Muscle of leg (tissue), 11 donors: Measurements from ENCODE around the gene REP15. TPM values are rescaled to one million over a fixed set of nuclear protein-coding genes. Genes with fewer than 3 reads are reported as not detected.

ENCODE experiments used
- DNase-seq: peaks from one replicate; pipeline ENCODE4 v3.0.0; 2013
- H3K27ac ChIP-seq: one replicate; pipeline ENCODE4 v1.5.1; 2013; ENCODE audit warnings: mild to moderate bottlenecking, low read length, control low read depth
- H3K27me3 ChIP-seq: one replicate; pipeline ENCODE4 v1.6.1; 2013; ENCODE audit warnings: low read length; ENCODE audit not compliant: control insufficient read depth, insufficient read depth
- H3K36me3 ChIP-seq: one replicate; pipeline ENCODE4 v1.6.1; 2013; ENCODE audit warnings: low read length; ENCODE audit not compliant: control insufficient read depth, insufficient read depth
- H3K4me1 ChIP-seq: one replicate; pipeline ENCODE4 v1.6.1; 2013; ENCODE audit warnings: low read length; ENCODE audit not compliant: control insufficient read depth, insufficient read depth
- H3K4me3 ChIP-seq: one replicate; pipeline ENCODE4 v1.5.1; 2013; ENCODE audit warnings: low read length, control low read depth
- H3K9me3 ChIP-seq: replicated peaks from 2 replicates; pipeline ENCODE4 v1.6.1; 2013; ENCODE audit warnings: low read depth, low read length; ENCODE audit not compliant: control insufficient read depth
- WGBS: methylation state at CpG from one replicate; pipeline ENCODE4 v1.1.5; 2013; ENCODE audit warnings: missing lambda C conversion rate; ENCODE audit not compliant: insufficient coverage; 5-methylcytosine and 5-hydroxymethylcytosine counted together
- polyA plus RNA-seq, 8 donors: library from polyadenylated mRNA; unstranded; fragments of 120-200 nt; gene quantifications; one replicate each; pipeline versions ENCODE4 v1.2.1 to v1.2.3, GENCODE V29; 2013; ENCODE audit warnings: inconsistent platforms in 1 of 8, low replicate concordance in 1 of 8; ENCODE audit not compliant: insufficient read length in 8 of 8, insufficient read depth in 1 of 8
- total RNA-seq: library from RNA; stranded (reverse); fragments of 120-200 nt; gene quantifications from one replicate; pipeline ENCODE4 v1.2.4, GENCODE V29; 2013

Gene REP15
- total and polyA plus RNA-seq, 9 donors: 1.0 to 2.3 (median 1.5) TPM

DNA sequence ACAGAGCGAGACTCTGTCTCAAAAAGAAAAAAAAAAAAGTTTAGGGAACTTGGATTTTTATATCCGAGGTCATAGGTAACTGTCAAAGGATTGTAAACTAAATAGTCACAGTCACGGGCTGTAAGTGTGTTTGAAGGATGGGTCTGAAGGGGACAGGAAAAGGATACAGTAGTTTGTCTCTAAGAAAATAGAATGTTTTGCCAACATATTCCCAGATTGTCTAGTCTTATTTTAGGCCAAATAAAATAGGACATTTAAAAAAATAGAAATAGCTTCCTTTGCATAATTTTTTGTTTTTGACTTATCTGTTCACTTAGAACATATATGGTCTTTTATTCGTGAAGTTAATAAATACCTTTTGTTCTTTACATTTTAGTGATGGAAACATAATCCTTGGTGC, 24.2 kb upstream of the REP15 start:
- peak; percentile 75 for DNase-seq

DNA sequence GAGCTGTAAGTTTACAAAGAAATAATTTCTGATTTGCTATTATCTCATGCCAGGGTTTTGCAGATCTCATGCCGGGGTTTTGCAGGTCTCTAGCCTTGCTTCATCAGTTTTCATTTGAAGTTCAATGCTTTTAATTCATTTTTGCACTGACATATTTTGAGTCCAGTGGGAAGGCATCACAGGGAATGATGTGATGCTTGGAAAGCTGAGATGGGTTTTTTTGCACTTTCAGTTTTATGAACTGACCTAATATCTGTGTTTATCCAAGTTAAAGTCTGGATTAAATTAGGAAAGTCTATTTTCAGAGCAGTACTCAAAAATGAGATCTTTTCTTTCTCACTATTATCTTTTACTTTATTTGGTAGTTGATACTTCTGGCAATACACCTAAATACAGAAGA, 23.6 kb upstream of the REP15 start:
- H3K36me3 ChIP-seq: peaks cover 25% of the 10 kb centered on the region
- peak; percentile 89 for DNase-seq
- H3K4me1 ChIP-seq: no peaks in the 10 kb centered on the region
- WGBS: no CpG with 5 or more reads among the region's 1 CpG
- H3K9me3 ChIP-seq: no peaks in the 10 kb centered on the region
- peak overlapping the region; percentile 73 for H3K27ac ChIP-seq
- no peaks in the 10 kb centered on the region for H3K27me3 ChIP-seq
- H3K4me3 ChIP-seq: no peak overlapping the region

More for the DNA sequence above, 24.2 kb upstream of the REP15 start:
- no peaks in the 10 kb centered on the region for H3K4me1 ChIP-seq
- H3K4me3 ChIP-seq: no peak overlapping the region
- no peaks in the 10 kb centered on the region for H3K9me3 ChIP-seq
- H3K36me3 ChIP-seq: peaks cover 25% of the 10 kb centered on the region
- no peak overlapping the region for H3K27ac ChIP-seq
- H3K27me3 ChIP-seq: no peaks in the 10 kb centered on the region
- no CpG with 5 or more reads among the region's 4 CpGs for WGBS

DNA sequence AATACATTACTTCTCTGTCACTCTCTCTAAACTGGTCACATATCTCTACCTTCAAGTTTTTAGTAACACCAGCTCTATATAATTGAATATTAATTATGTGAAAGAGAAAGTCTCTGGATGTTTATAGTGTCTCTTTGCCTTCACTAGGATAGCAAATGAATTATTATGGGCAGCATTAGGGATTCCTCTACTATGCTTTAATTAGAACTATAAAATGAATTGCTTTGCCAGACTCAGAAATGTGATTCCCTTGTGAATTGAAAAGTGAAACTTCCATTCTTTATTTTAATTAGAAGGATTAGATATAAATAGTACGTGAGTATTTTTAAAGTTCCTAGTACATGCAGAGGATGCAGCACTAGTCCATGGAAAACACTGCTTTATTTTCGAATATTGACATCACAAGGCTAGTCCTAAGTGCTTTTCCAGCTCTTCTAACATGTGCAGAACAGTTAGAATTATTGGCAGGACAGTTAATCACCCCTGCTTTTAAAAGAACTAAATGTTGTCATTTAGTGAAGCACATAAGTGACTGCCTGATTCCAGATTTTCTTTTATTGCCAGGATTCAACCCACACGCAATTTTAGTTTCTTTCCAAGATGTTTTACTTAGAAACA, 23.0 kb upstream of the REP15 start:
- peak; percentile 94 for DNase-seq
- H3K4me1 ChIP-seq: no peaks in the 10 kb centered on the region
- no peaks in the 10 kb centered on the region for H3K9me3 ChIP-seq
- H3K4me3 ChIP-seq: no peak overlapping the region
- H3K27me3 ChIP-seq: no peaks in the 10 kb centered on the region
- WGBS: no CpG with 5 or more reads among the region's 3 CpGs
- peaks cover 20% of the 10 kb centered on the region for H3K36me3 ChIP-seq
- H3K27ac ChIP-seq: peak overlapping the region; percentile 73

DNA sequence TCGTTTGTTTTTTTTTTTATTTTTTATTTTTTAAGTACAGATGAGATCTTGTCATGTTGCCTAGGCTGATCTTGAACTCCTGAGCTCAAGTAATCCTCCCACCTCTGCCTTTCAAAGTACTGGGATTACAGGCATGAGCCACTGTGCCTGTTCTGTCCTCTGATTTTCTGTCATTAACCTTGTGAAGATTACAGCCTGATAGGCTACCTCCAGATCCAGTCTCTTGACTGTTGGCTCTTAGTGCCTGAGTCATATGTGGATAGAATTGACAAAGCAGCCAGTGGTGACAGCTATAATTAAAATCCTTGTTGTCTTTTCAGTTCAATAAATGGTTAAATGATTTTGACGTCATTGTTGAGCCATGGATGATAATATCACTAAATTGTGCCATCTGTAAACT, 21.3 kb upstream of the REP15 start:
- H3K9me3 ChIP-seq: no peaks in the 10 kb centered on the region
- H3K4me3 ChIP-seq: no peak overlapping the region
- H3K27ac ChIP-seq: no peak overlapping the region
- no peaks in the 10 kb centered on the region for H3K27me3 ChIP-seq
- H3K4me1 ChIP-seq: no peaks in the 10 kb centered on the region
- WGBS: no CpG with 5 or more reads among the region's 2 CpGs
- no peak for DNase-seq
- peaks cover 24% of the 10 kb centered on the region for H3K36me3 ChIP-seq

DNA sequence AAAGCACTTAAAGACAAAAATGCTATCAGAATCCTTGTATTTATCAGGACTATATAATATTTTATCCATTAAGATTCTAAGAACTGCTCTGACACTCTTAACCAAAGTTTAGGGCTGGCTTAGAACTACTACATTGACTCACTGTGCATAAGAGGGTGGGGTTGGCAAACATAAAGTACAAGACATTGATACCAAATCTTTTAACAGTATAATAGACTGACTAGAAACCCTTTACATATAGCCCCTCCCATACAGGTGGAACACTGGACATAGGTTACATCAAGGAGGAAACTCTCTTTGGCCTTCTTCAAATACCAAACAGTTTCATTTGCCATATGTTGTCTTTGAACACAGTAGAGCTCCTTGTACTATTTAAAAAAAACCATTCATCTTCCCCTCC, 15.6 kb upstream of the REP15 start:
- H3K4me3 ChIP-seq: no peak overlapping the region
- H3K27me3 ChIP-seq: no peaks in the 10 kb centered on the region
- H3K9me3 ChIP-seq: no peaks in the 10 kb centered on the region
- H3K36me3 ChIP-seq: peaks cover 46% of the 10 kb centered on the region
- H3K27ac ChIP-seq: no peak overlapping the region
- no peaks in the 10 kb centered on the region for H3K4me1 ChIP-seq
- DNase-seq: no peak

DNA sequence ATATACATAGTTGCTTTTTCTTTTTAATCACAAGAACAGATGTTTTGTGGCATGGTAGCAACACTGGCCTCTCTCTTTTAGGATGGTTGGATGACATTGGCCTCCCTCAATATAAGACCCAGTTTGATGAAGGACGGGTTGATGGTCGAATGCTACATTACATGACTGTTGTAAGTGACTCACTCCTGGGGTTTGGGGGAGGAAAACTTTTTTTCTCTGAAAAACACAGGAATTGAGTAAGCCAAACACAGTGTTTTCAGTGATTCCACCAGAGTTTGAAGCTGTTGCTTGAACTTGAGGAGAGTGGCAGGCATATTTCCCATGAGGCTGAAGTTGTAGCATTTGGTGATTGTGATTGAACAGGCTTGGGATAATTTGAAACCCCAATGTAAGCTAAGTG, 13.7 kb upstream of the REP15 start:
- Histone ChIP-seq H3K4me3 (no peak overlapping the region), H3K4me1 (no peaks in the 10 kb centered on the region), H3K36me3 (peaks cover 37% of the 10 kb centered on the region), H3K27me3 (no peaks in the 10 kb centered on the region), H3K27ac (no peak overlapping the region), H3K9me3 (no peaks in the 10 kb centered on the region)
- DNase-seq: no peak
- WGBS: no CpG with 5 or more reads among the region's 2 CpGs

DNA sequence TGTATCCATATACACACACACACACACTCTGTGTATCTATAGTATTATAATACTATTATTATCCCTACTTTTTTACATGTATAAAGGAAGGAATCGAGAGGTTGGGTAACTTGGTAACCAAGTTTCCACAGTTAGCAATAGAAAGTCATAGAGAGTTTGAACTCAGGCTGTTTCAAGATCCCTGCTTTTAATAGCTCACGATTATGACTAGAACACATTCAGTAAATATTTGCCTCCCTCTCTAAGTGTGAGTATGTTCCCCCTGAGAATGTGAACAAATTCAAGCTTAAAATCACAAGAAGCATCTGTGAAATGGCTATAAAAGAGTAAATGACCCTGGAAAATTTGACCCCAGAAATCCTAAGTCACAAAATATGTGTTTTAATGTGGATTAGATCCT, 11.0 kb upstream of the REP15 start:
- no peak for DNase-seq
- Histone ChIP-seq H3K27me3 (no peaks in the 10 kb centered on the region), H3K36me3 (peaks cover 44% of the 10 kb centered on the region), H3K9me3 (no peaks in the 10 kb centered on the region), H3K4me3 (no peak overlapping the region), H3K4me1 (no peaks in the 10 kb centered on the region), H3K27ac (no peak overlapping the region)
- no CpG with 5 or more reads among the region's 2 CpGs for WGBS

DNA sequence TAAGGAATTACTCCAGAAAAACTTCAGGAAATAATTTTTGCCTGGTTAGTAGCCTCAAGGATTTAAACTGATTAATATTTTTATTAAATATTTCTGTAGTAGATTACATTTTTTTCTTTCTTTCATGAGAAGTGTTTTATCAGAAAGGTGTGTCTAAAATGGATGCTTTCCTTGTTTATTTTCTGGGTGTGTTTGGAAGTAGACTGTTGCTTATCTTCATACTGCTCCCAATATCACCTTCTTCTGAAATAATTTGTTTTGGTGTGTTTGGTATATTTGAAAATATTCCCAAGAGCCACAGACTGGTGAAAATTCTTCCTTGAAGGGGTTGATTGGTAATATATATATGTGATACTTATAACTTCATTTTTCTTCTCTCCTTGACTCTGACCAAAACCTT, 10.1 kb upstream of the REP15 start:
- Histone ChIP-seq H3K4me1 (no peaks in the 10 kb centered on the region), H3K4me3 (no peak overlapping the region), H3K36me3 (peaks cover 43% of the 10 kb centered on the region), H3K27me3 (no peaks in the 10 kb centered on the region), H3K27ac (no peak overlapping the region), H3K9me3 (no peaks in the 10 kb centered on the region)
- DNase-seq: no peak

DNA sequence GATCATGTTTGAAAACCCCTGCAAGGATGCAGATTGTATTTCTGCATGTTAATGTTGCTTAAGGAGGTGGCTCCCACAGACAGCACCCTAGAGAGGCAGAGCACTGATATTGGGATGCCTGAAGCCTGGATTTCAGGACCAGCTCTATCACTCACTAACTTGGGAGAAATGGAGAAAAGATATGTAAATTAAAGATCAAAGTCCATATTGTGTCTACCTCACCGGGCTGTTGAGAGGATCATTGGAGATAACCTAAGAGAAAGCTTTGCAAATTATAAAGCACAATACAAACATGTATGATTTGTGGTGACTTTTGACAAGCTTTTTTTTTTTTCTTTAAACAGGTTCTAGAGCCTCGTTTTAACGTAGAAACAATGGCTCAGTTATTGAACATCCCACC, 7.6 kb upstream of the REP15 start:
- no peak for DNase-seq
- 100% methylated on average over 2 of the region's 3 CpGs for WGBS
- no peaks in the 10 kb centered on the region for H3K4me1 ChIP-seq
- no peaks in the 10 kb centered on the region for H3K9me3 ChIP-seq
- H3K27me3 ChIP-seq: no peaks in the 10 kb centered on the region
- H3K27ac ChIP-seq: no peak overlapping the region
- H3K36me3 ChIP-seq: peaks cover 44% of the 10 kb centered on the region
- H3K4me3 ChIP-seq: no peak overlapping the region

DNA sequence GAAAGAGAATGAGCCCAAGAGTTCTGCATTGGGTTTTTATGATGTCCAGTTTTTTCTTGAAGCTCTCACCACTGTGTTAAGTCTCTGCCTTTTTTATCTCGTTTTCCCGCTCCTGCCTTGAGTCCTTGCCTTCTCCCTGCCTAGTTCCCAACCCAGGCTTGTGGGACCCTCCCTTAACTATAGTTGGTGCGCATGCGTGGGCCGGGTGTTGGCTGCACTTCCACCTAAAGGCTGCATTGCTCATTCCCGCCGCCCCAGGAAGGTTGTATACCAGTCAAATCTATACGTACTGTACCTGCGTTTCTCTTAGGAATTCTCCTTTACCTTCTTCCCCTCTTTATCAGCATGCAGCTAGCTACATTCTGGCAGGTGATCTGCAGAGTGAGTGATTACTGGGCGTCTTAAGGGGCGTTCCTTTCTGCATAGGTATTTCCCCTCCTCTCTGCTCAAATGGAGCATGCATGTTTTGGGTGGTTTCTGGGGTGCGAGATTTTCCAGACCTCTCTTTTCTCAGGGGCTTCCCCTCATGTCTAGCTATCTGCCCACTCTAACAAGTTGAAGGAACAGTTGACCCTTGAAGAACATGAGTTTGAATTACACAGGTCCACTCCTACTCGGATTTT, 6.6 kb upstream of the REP15 start:
- no peak for DNase-seq
- Histone ChIP-seq H3K27me3 (no peaks in the 10 kb centered on the region), H3K4me3 (no peak overlapping the region), H3K27ac (no peak overlapping the region), H3K9me3 (no peaks in the 10 kb centered on the region), H3K36me3 (peaks cover 42% of the 10 kb centered on the region), H3K4me1 (no peaks in the 10 kb centered on the region)
- 95% methylated on average over 4 of the region's 13 CpGs for WGBS

DNA sequence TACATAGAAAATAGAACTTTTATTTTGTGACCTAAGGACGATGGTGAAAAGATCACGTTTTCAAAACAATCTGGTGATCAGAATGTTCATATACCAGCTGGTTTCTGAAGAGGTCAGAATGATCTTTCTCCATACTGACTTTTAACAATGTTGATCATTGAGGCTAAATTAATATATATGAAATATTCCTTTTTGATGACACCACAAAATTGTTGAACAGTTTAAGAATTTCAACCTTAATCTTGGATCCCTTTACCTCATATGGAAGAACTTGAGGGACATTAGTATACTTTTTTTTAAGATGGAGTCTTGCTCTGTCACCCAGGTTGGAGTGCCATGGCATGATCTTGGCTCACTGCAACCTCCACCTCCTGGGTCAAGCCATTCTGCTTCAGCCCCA, 2.8 kb upstream of the REP15 start:
- Histone ChIP-seq H3K27ac (no peak overlapping the region), H3K4me3 (no peak overlapping the region), H3K9me3 (no peaks in the 10 kb centered on the region), H3K27me3 (no peaks in the 10 kb centered on the region), H3K4me1 (no peaks in the 10 kb centered on the region), H3K36me3 (peaks cover 46% of the 10 kb centered on the region)
- WGBS: no CpG with 5 or more reads among the region's 2 CpGs
- no peak for DNase-seq
